H9 (cell line): ENCODE results near the gene ACTL7B. TPM values are rescaled to one million over a fixed set of nuclear protein-coding genes. Genes with fewer than 3 reads are reported as not detected.

Source experiments
- DNase-seq: peaks from one replicate; pipeline ENCODE4 v3.0.0-alpha.2; 2017
- H2AFZ ChIP-seq: one replicate; pipeline ENCODE4 v1.6.1; 2013; ENCODE audit warnings: mild to moderate bottlenecking, low read length, control low read depth, moderate library complexity
- H2AK5ac ChIP-seq: 2 replicates; pipeline ENCODE4 v1.6.1; 2013; ENCODE audit warnings: low read length, control low read depth, mixed read lengths; ENCODE audit not compliant: insufficient read length
- H2BK120ac ChIP-seq: one replicate; pipeline ENCODE4 v1.6.1; 2013; ENCODE audit warnings: low read depth, mild to moderate bottlenecking, low read length, control low read depth, inconsistent platforms; ENCODE audit not compliant: poor library complexity, severe bottlenecking
- H2BK12ac ChIP-seq: 2 replicates; pipeline ENCODE4 v1.6.1; 2013; ENCODE audit warnings: low read length, control low read depth, mixed read lengths, low read depth; ENCODE audit not compliant: insufficient read length
- H2BK15ac ChIP-seq: 2 replicates; pipeline ENCODE4 v1.6.1; 2013; ENCODE audit warnings: low read depth, low read length, control low read depth
- H2BK20ac ChIP-seq: one replicate; pipeline ENCODE4 v1.6.1; 2013; ENCODE audit warnings: low read depth, mild to moderate bottlenecking, low read length, control low read depth, inconsistent platforms; ENCODE audit not compliant: poor library complexity, severe bottlenecking
- H2BK5ac ChIP-seq: 2 replicates; pipeline ENCODE4 v1.6.1; 2013; ENCODE audit warnings: low read length, control low read depth, mixed read lengths; ENCODE audit not compliant: insufficient read length
- H3K14ac ChIP-seq: 2 replicates; pipeline ENCODE4 v1.6.1; 2013; ENCODE audit warnings: low read length, control low read depth; ENCODE audit not compliant: insufficient read depth
- H3K18ac ChIP-seq: 2 replicates; pipeline ENCODE4 v1.6.1; 2013; ENCODE audit warnings: low read depth, mild to moderate bottlenecking, mixed read lengths, low read length, control low read depth; ENCODE audit not compliant: insufficient read length
- H3K23ac ChIP-seq: 2 replicates; pipeline ENCODE4 v1.6.1; 2013; ENCODE audit warnings: low read length, control low read depth, mixed read lengths, low read depth; ENCODE audit not compliant: insufficient read length
- H3K23me2 ChIP-seq: 2 replicates; pipeline ENCODE4 v1.6.1; 2013; ENCODE audit warnings: low read depth, mild to moderate bottlenecking, mixed read lengths, low read length, control low read depth; ENCODE audit not compliant: insufficient read length, poor library complexity, severe bottlenecking
- H3K27ac ChIP-seq: 2 replicates; pipeline ENCODE4 v1.5.1; 2013; ENCODE audit warnings: low read length, control low read depth, mixed read lengths, low read depth; ENCODE audit not compliant: insufficient read length
- H3K27me3 ChIP-seq: 2 replicates; pipeline ENCODE4 v1.6.1; 2013; ENCODE audit warnings: low read length, control low read depth, inconsistent platforms; ENCODE audit not compliant: insufficient read depth
- H3K4ac ChIP-seq: 2 replicates; pipeline ENCODE4 v1.6.1; 2013; ENCODE audit warnings: low read depth, mild to moderate bottlenecking, control low read depth, inconsistent platforms, low read length, moderate library complexity
- H3K4me1 ChIP-seq: 2 replicates; pipeline ENCODE4 v1.6.1; 2013; ENCODE audit warnings: low read length, control low read depth, inconsistent platforms; ENCODE audit not compliant: insufficient read depth
- H3K4me2 ChIP-seq: 2 replicates; pipeline ENCODE4 v1.6.1; 2013; ENCODE audit warnings: low read length, control low read depth, mixed read lengths; ENCODE audit not compliant: insufficient read length, insufficient read depth
- H3K56ac ChIP-seq: 2 replicates; pipeline ENCODE4 v1.6.1; 2013; ENCODE audit warnings: low read depth, mild to moderate bottlenecking, mixed read lengths, low read length, control low read depth; ENCODE audit not compliant: insufficient read length
- H3K79me1 ChIP-seq: 2 replicates; pipeline ENCODE4 v1.6.1; 2013; ENCODE audit warnings: low read depth, mild to moderate bottlenecking, moderate library complexity, low read length, control low read depth, inconsistent platforms; ENCODE audit not compliant: insufficient read depth, poor library complexity, severe bottlenecking
- H3K79me2 ChIP-seq: 2 replicates; pipeline ENCODE4 v1.6.1; 2013; ENCODE audit warnings: low read length, control low read depth, inconsistent platforms; ENCODE audit not compliant: insufficient read depth
- H3K9ac ChIP-seq: 2 replicates; pipeline ENCODE4 v1.6.1; 2013; ENCODE audit warnings: low read length, control low read depth, mixed read lengths; ENCODE audit not compliant: insufficient read length; ENCODE audit errors: extremely low read depth
- H3K9me3 ChIP-seq: one replicate; pipeline ENCODE4 v1.6.1; 2013; ENCODE audit warnings: low read depth, low read length, inconsistent platforms; ENCODE audit not compliant: control insufficient read depth
- H3T11ph ChIP-seq: one replicate; pipeline ENCODE4 v1.6.1; 2013; ENCODE audit warnings: mild to moderate bottlenecking, low read length, control low read depth, inconsistent platforms
- H4K20me1 ChIP-seq: one replicate; pipeline ENCODE4 v1.6.1; 2013; ENCODE audit not compliant: control insufficient read depth, insufficient read length, insufficient read depth
- H4K5ac ChIP-seq: 2 replicates; pipeline ENCODE4 v1.6.1; 2013; ENCODE audit warnings: low read depth, mild to moderate bottlenecking, mixed read lengths, low read length, control low read depth; ENCODE audit not compliant: insufficient read length
- H4K8ac ChIP-seq: replicated peaks from 2 replicates; pipeline ENCODE4 v1.6.1; 2013; ENCODE audit warnings: low read length, control low read depth, mixed read lengths, low read depth; ENCODE audit not compliant: insufficient read length
- H4K91ac ChIP-seq: 2 replicates; pipeline ENCODE4 v1.6.1; 2013; ENCODE audit warnings: low read depth, mild to moderate bottlenecking, moderate library complexity, mixed read lengths, low read length, control low read depth; ENCODE audit not compliant: insufficient read length
- H3K27ac Mint-ChIP-seq, 3 experiments: 2 replicates in 2 of 3; 3 replicates in 1 of 3; pipeline ENCODE4 v1.8.0; 2020 to 2021; ENCODE audit warnings: mixed read lengths in 3 of 3, mild to moderate bottlenecking in 1 of 3, moderate library complexity in 1 of 3
- H3K27me3 Mint-ChIP-seq: 2 replicates; pipeline ENCODE4 v1.8.0; 2021; ENCODE audit warnings: low read depth, mild to moderate bottlenecking, moderate library complexity, mixed read lengths
- H3K36me3 Mint-ChIP-seq, 3 experiments: 2 replicates in 2 of 3; 3 replicates in 1 of 3; pipeline ENCODE4 v1.8.0; 2020 to 2021; ENCODE audit warnings: low read depth in 3 of 3, mixed read lengths in 3 of 3; ENCODE audit not compliant: insufficient read depth in 1 of 3
- H3K4me1 Mint-ChIP-seq, 2 experiments: 2 replicates each; pipeline ENCODE4 v1.8.0; 2020; ENCODE audit warnings: mixed read lengths in 2 of 2
- H3K4me3 Mint-ChIP-seq, 2 experiments: 2 replicates in 1 of 2; 3 replicates in 1 of 2; pipeline ENCODE4 v1.8.0; 2020 to 2021; ENCODE audit warnings: mild to moderate bottlenecking in 2 of 2, mixed read lengths in 2 of 2, moderate library complexity in 1 of 2
- H3K9me3 Mint-ChIP-seq, 2 experiments: 2 replicates in 1 of 2; 3 replicates in 1 of 2; pipeline ENCODE4 v1.8.0; 2020; ENCODE audit warnings: mild to moderate bottlenecking in 2 of 2, mixed read lengths in 2 of 2, moderate library complexity in 1 of 2
- CTCF ChIP-seq: fragments of 200-600 bp; sonication (generic); conservative IDR thresholded peaks from 3 replicates; pipeline ENCODE4 v1.8.0; 2021; ENCODE audit warnings: antibody characterized with exemption, mild to moderate bottlenecking
- WGBS: extraction: QIAGEN DNeasy Blood & Tissue Kit; methylation state at CpG from one replicate; pipeline ENCODE4 v1.1.7; 2013; ENCODE audit warnings: missing lambda C conversion rate, low lambda C conversion rate, mixed read lengths; ENCODE audit not compliant: insufficient read length; ENCODE audit errors: extremely low coverage; 5-methylcytosine and 5-hydroxymethylcytosine counted together
- total RNA-seq: library from RNA; stranded (reverse); gene quantifications from 2 replicates; pipeline ENCODE4 v1.2.1, GENCODE V29; 2021

The ACTL7B gene
- total RNA-seq, 1 experiment from 2014 or later: 0.09 TPM

DNA sequence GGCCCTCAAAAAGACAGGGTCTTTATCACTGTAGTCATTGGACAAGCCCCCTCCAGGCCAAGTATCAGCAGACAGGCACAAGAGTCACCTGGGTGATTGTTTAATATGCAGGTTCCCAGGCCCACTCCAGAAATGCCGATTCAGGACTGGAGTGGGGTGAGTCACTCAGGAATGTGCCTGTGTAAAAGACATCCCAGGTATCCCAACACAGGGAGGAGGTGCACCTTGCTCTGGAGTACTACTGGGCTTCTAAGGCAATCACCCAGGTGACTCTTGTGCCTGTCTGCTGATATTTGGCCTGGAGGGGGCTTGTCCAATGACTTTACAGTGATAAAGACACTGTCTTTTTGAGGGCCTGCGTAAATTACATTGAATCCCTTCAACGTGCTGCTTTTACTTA, 40.6 kb downstream of the ACTL7B start:
- Mint-ChIP-seq H3K27ac (no peak overlapping the region), H3K27me3 (no peaks in the 10 kb centered on the region; the same call in 1 of the 2 replicates), H3K4me3 (no peak overlapping the region), H3K9me3 (no peaks in the 10 kb centered on the region; a peak in 1 of 5 replicates), H3K36me3 (no peaks in the 10 kb centered on the region), H3K4me1 (peaks cover 13 to 29% of the 10 kb centered on the region in 2 experiments)
- Histone ChIP-seq H2BK12ac (no peak overlapping the region), H3K79me1 (no peaks in the 10 kb centered on the region), H3K9me3 (no peaks in the 10 kb centered on the region), H3K23me2 (no peaks in the 10 kb centered on the region), H4K5ac (no peak overlapping the region), H2BK20ac (no peak overlapping the region), H3K4ac (no peak overlapping the region), H4K20me1 (no peaks in the 10 kb centered on the region), H4K8ac (no peak overlapping the region), H3K23ac (no peak overlapping the region), H3K27ac (no peak overlapping the region), H3K18ac (no peak overlapping the region), H2BK15ac (no peak overlapping the region), H4K91ac (no peak overlapping the region), H3K56ac (no peak overlapping the region), H2AFZ (no peak overlapping the region), H3K4me1 (peaks cover 3% of the 10 kb centered on the region; the same call in 1 of the 2 replicates), H3T11ph (no peak overlapping the region), H3K4me2 (no peak overlapping the region), H2BK5ac (no peak overlapping the region), H3K27me3 (no peaks in the 10 kb centered on the region), H3K9ac (no peak overlapping the region), H2BK120ac (no peak overlapping the region), H2AK5ac (no peak overlapping the region), H3K79me2 (no peaks in the 10 kb centered on the region), H3K14ac (no peak overlapping the region)
- peak; percentile 29 for DNase-seq
- TF ChIP-seq CTCF: no peak
- no CpG with 5 or more reads among the region's 3 CpGs for WGBS
